ENCODE measurements around the gene AGBL4.

DNA sequence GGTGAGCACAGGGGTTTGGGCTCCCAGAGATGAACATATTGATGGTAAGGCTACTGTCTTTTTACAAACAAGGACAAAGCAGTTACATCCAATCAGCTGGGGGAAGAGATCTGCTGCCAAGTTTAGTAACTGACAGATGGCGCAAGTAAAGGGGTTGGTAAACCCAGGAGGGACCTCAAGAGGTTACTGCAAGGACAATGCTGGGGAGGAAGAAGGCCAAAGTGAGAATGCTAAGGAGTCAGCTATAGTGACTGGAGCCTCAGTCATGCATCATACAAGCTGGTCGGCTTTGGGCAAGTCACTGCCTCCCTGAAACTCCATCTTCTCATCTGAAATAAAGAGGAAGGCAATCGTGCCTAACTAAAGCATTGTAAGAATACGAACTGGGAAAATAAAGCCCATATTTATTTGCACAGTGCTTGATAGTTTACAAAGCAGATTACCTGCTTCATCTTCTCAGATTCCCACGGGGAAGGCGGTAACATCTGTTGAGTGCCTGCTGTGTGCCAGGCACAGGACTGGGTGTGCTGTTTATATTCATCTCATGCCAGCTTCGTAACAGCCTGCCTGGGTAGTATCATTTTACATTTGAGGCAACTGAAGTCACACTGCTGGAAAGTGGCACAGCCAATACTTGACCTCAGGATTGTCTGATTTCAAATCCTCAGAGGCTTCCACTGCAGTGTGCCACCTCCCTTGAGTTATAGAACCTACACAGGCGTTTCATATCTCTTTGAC, 1361.9 kb downstream of the AGBL4 start:
- TF ChIP-seq, protein P1, sequence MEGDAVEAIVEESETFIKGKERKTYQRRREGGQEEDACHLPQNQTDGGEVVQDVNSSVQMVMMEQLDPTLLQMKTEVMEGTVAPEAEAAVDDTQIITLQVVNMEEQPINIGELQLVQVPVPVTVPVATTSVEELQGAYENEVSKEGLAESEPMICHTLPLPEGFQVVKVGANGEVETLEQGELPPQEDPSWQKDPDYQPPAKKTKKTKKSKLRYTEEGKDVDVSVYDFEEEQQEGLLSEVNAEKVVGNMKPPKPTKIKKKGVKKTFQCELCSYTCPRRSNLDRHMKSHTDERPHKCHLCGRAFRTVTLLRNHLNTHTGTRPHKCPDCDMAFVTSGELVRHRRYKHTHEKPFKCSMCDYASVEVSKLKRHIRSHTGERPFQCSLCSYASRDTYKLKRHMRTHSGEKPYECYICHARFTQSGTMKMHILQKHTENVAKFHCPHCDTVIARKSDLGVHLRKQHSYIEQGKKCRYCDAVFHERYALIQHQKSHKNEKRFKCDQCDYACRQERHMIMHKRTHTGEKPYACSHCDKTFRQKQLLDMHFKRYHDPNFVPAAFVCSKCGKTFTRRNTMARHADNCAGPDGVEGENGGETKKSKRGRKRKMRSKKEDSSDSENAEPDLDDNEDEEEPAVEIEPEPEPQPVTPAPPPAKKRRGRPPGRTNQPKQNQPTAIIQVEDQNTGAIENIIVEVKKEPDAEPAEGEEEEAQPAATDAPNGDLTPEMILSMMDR (IDR thresholded peaks at IDR 0.05) = no peak
- no peak for TF ChIP-seq POLR2A (IDR thresholded peaks at IDR 0.05)

Data from lower leg skin (tissue), 3 donors.